Measurements from ENCODE around the gene FOXO4. TPM values are rescaled to one million over a fixed set of nuclear protein-coding genes. Genes with fewer than 3 reads are reported as not detected.
A peak's percentile ranks its signal among the peaks of the same experiment; 100 is the strongest.

The FOXO4 gene
- total and polyA plus RNA-seq, 2 donors from 2014 or later, result 13.1 to 18.6 TPM

- intact Hi-C loops (cut with DNase I), result no loop called here
- Histone ChIP-seq H3K9ac (ENCODE audit: low read length in 3 of 3) (no peak within 1 kb of the TSS), H3K36me3 (ENCODE audit: control insufficient read depth in 2 of 3, insufficient read depth in 3 of 3, low read length in 3 of 3) (no peaks in the 10 kb centered on the region), H3K27me3 (ENCODE audit: control insufficient read depth, insufficient read depth, low read length) (no peaks in the 10 kb centered on the region), H3K9me3 (ENCODE audit: control insufficient read depth in 2 of 3, insufficient read depth in 1 of 3, low read length in 3 of 3) (no peaks in the 10 kb centered on the region), H3K4me3 (ENCODE audit: low read length in 3 of 3) (no peak within 1 kb of the TSS), H3K27ac (ENCODE audit: low read depth in 2 of 2, low read length in 2 of 2) (no peak within 1 kb of the TSS), H3K4me1 (ENCODE audit: control insufficient read depth in 2 of 3, insufficient read depth in 2 of 3, low read depth in 1 of 3, low read length in 3 of 3) (no peaks in the 10 kb centered on the region)
- TF ChIP-seq CTCF (IDR thresholded peaks at IDR 0.05; ENCODE audit: borderline replicate concordance, extremely low read depth, insufficient read depth), result no peak
- FAIRE-seq (no peak), DNase-seq (no peak)
Observed at GRCh38 chrX:71106427-71106826, 10.8 kb downstream of the FOXO4 start, which contains the start of gene CXorf65. Gene CXorf65 (minus strand): TSS chrX:71106740. CDS start chrX:71106556, 184 bp downstream.

- FAIRE-seq, result no peak
- H3K27me3 ChIP-seq (ENCODE audit: control insufficient read depth, insufficient read depth, low read length), result no peaks in the 10 kb centered on the region
- intact Hi-C loops (cut with DNase I), result no loop called here
- H3K4me3 ChIP-seq (ENCODE audit: low read length in 3 of 3), result no peak overlapping the region
- no peak overlapping the region for H3K27ac ChIP-seq (ENCODE audit: low read depth in 2 of 2, low read length in 2 of 2)
- no peaks in the 10 kb centered on the region for H3K36me3 ChIP-seq (ENCODE audit: control insufficient read depth in 2 of 3, insufficient read depth in 3 of 3, low read length in 3 of 3)
- H3K9ac ChIP-seq (ENCODE audit: low read length in 3 of 3), result no peak overlapping the region
- no peak for TF ChIP-seq CTCF (IDR thresholded peaks at IDR 0.05; ENCODE audit: borderline replicate concordance, extremely low read depth, insufficient read depth)
- no peaks in the 10 kb centered on the region for H3K9me3 ChIP-seq (ENCODE audit: control insufficient read depth in 2 of 3, insufficient read depth in 1 of 3, low read length in 3 of 3)
- no peak for DNase-seq
- no peaks in the 10 kb centered on the region for H3K4me1 ChIP-seq (ENCODE audit: control insufficient read depth in 2 of 3, insufficient read depth in 2 of 3, low read depth in 1 of 3, low read length in 3 of 3)
Observed at GRCh38 chrX:71107245-71107644, 11.6 kb downstream of the FOXO4 start.

- FAIRE-seq, result no peak
Observed at GRCh38 chrX:71107762-71108360, 12.2 kb downstream of the FOXO4 start.

More at GRCh38 chrX:71107762-71108360, 12.2 kb downstream of the FOXO4 start:
- DNase-seq, result peak in 3 of 5 donors; percentile 9 to 26 (median 11)
- Histone ChIP-seq H3K9ac (ENCODE audit: low read length in 3 of 3) (no peak overlapping the region), H3K9me3 (ENCODE audit: control insufficient read depth in 2 of 3, insufficient read depth in 1 of 3, low read length in 3 of 3) (no peaks in the 10 kb centered on the region), H3K36me3 (ENCODE audit: control insufficient read depth in 2 of 3, insufficient read depth in 3 of 3, low read length in 3 of 3) (no peaks in the 10 kb centered on the region), H3K4me3 (ENCODE audit: low read length in 3 of 3) (no peak overlapping the region), H3K4me1 (ENCODE audit: control insufficient read depth in 2 of 3, insufficient read depth in 2 of 3, low read depth in 1 of 3, low read length in 3 of 3) (no peaks in the 10 kb centered on the region), H3K27ac (ENCODE audit: low read depth in 2 of 2, low read length in 2 of 2) (no peak overlapping the region), H3K27me3 (ENCODE audit: control insufficient read depth, insufficient read depth, low read length) (no peaks in the 10 kb centered on the region)
- no peak for TF ChIP-seq CTCF (IDR thresholded peaks at IDR 0.05; ENCODE audit: borderline replicate concordance, extremely low read depth, insufficient read depth)
- intact Hi-C loops (cut with DNase I), result no loop called here

Measured in kidney (tissue), 14 donors.